ENCODE measurements around the gene CENPP. TPM values are rescaled to one million over a fixed set of nuclear protein-coding genes. Genes with fewer than 3 reads are reported as not detected.
A peak's percentile ranks its signal among the peaks of the same experiment; 100 is the strongest.

Gene CENPP
- total RNA-seq, 1 donor from 2014 or later, result 1.2 TPM

- no peak for DNase-seq (ENCODE audit: low read depth)
Observed at GRCh38 chr9:92424340-92424739, 98.6 kb downstream of the CENPP start, which contains the start of gene OMD. Gene OMD (minus strand): TSS chr9:92424471. CDS start chr9:92417558, 6,913 bp downstream.

- no peak for DNase-seq (ENCODE audit: low read depth)
Observed at GRCh38 chr9:92425474-92425873, 99.7 kb downstream of the CENPP start.

- DNase-seq (ENCODE audit: low read depth), result no peak
Observed at GRCh38 chr9:92426501-92427145, 100.9 kb downstream of the CENPP start.

- no peak for DNase-seq (ENCODE audit: low read depth)
Observed at GRCh38 chr9:92429836-92430235, 104.1 kb downstream of the CENPP start.

GRCh38 chr9:92432350-92432749 lies 106.6 kb downstream of the CENPP start:
- DNase-seq (ENCODE audit: low read depth), result no peak

- no peak for DNase-seq (ENCODE audit: low read depth)
Observed at GRCh38 chr9:92432972-92433548, 107.3 kb downstream of the CENPP start.

GRCh38 chr9:92435263-92435662 lies 109.5 kb downstream of the CENPP start:
- no peak for DNase-seq (ENCODE audit: low read depth)

- DNase-seq (ENCODE audit: low read depth), result peak; percentile 24
Observed at GRCh38 chr9:92438900-92439526, 113.3 kb downstream of the CENPP start.

GRCh38 chr9:92439921-92440750 lies 114.4 kb downstream of the CENPP start:
- DNase-seq (ENCODE audit: low read depth), result peak; percentile 16

- DNase-seq (ENCODE audit: low read depth), result no peak
Observed at GRCh38 chr9:92440751-92441046, 114.9 kb downstream of the CENPP start.

- DNase-seq (ENCODE audit: low read depth), result peak; percentile 8
Observed at GRCh38 chr9:92444841-92445240, 119.1 kb downstream of the CENPP start.

GRCh38 chr9:92446536-92446935 lies 120.8 kb downstream of the CENPP start:
- no peak for DNase-seq (ENCODE audit: low read depth)

- DNase-seq (ENCODE audit: low read depth), result peak; percentile 2
Observed at GRCh38 chr9:92455217-92455616, 129.5 kb downstream of the CENPP start.

- no peak for DNase-seq (ENCODE audit: low read depth)
Observed at GRCh38 chr9:92457576-92457975, 131.8 kb downstream of the CENPP start.

- DNase-seq (ENCODE audit: low read depth), result no peak
Observed at GRCh38 chr9:92463387-92463786, 137.6 kb downstream of the CENPP start.

- DNase-seq (ENCODE audit: low read depth), result peak; percentile 68
Observed at GRCh38 chr9:92463984-92464383, 138.2 kb downstream of the CENPP start.

- no peak for DNase-seq (ENCODE audit: low read depth)
Observed at GRCh38 chr9:92467041-92467440, 141.3 kb downstream of the CENPP start.

- DNase-seq (ENCODE audit: low read depth), result no peak
Observed at GRCh38 chr9:92467511-92467910, 141.8 kb downstream of the CENPP start.

- peak; percentile 33 for DNase-seq (ENCODE audit: low read depth)
Observed at GRCh38 chr9:92468206-92468605, 142.5 kb downstream of the CENPP start.

GRCh38 chr9:92474587-92474986 lies 148.8 kb downstream of the CENPP start:
- DNase-seq (ENCODE audit: low read depth), result no peak

- DNase-seq (ENCODE audit: low read depth), result no peak
Observed at GRCh38 chr9:92476962-92477361, 151.2 kb downstream of the CENPP start.

- DNase-seq (ENCODE audit: low read depth), result no peak
Observed at GRCh38 chr9:92478783-92479182, 153.0 kb downstream of the CENPP start.

GRCh38 chr9:92479346-92479745 lies 153.6 kb downstream of the CENPP start:
- no peak for DNase-seq (ENCODE audit: low read depth)
